Spinal cord (tissue), 10 donors: ENCODE data around the gene LRIG3. TPM values are rescaled to one million over a fixed set of nuclear protein-coding genes. Genes with fewer than 3 reads are reported as not detected.
"Not testable (repeated sequence)": the region's sequence is repeated elsewhere in the genome, so short reads cannot be mapped to it uniquely, and the experiment has no call there.

Experiments
- DNase-seq, 6 donors: peaks; one replicate each; pipeline versions ENCODE4 v3.0.0 to v3.0.0-alpha.2; 2013 to 2015; ENCODE audit warnings: low spot score in 6 of 6, low read depth in 4 of 6
- H3K27ac ChIP-seq: one replicate; pipeline ENCODE4 v1.5.1; 2013; ENCODE audit warnings: low read depth, low read length, control low read depth
- H3K27me3 ChIP-seq: one replicate; pipeline ENCODE4 v1.6.1; 2013; ENCODE audit warnings: low read length; ENCODE audit not compliant: control insufficient read depth, insufficient read depth
- H3K36me3 ChIP-seq: one replicate; pipeline ENCODE4 v1.6.1; 2013; ENCODE audit warnings: low read length; ENCODE audit not compliant: control insufficient read depth, insufficient read depth
- H3K4me1 ChIP-seq: one replicate; pipeline ENCODE4 v1.6.1; 2013; ENCODE audit warnings: low read length; ENCODE audit not compliant: control insufficient read depth, insufficient read depth
- H3K4me3 ChIP-seq: one replicate; pipeline ENCODE4 v1.5.1; 2013; ENCODE audit warnings: low read depth, low read length, control low read depth
- H3K9me3 ChIP-seq: one replicate; pipeline ENCODE4 v1.6.1; 2013; ENCODE audit warnings: low read length; ENCODE audit not compliant: control insufficient read depth, insufficient read depth
- WGBS: methylation state at CpG from one replicate; pipeline ENCODE4 v1.1.5; 2013; ENCODE audit warnings: missing lambda C conversion rate; ENCODE audit not compliant: insufficient coverage; 5-methylcytosine and 5-hydroxymethylcytosine counted together
- polyA plus RNA-seq, 2 donors: library from polyadenylated mRNA; unstranded; fragments of 120-200 nt; gene quantifications; one replicate each; pipeline ENCODE4 v1.2.1, GENCODE V29; 2013; ENCODE audit not compliant: insufficient read length in 2 of 2
- total RNA-seq, 2 donors: library from RNA; depleted of rRNA in 1 of 2; stranded (reverse); fragments of 120-200 nt in 1 of 2; fragments of >200 nt in 1 of 2; gene quantifications; one replicate each; pipeline versions ENCODE4 v1.2.3 to v1.2.4, GENCODE V29; 2013 to 2014
- donor health status: healthy.

Gene LRIG3
- total and polyA plus RNA-seq, 4 donors, result 13.3 to 82.3 (median 36.9) TPM

GRCh38 chr12:58915037-58915436 is 5.3 kb downstream of the LRIG3 start:
- Histone ChIP-seq H3K4me3 (no peak overlapping the region), H3K9me3 (no peaks in the 10 kb centered on the region), H3K36me3 (no peaks in the 10 kb centered on the region), H3K27ac (peak overlapping the region; percentile 95), H3K27me3 (peaks cover 8% of the 10 kb centered on the region), H3K4me1 (peaks cover 6% of the 10 kb centered on the region)
- DNase-seq, result no peak
- WGBS, result no CpG with 5 or more reads among the region's 2 CpGs

GRCh38 chr12:58914457-58914856 is 5.8 kb downstream of the LRIG3 start:
- H3K4me3 ChIP-seq, result no peak overlapping the region

GRCh38 chr12:58907391-58907790 is 12.9 kb downstream of the LRIG3 start:
- DNase-seq, result peak in 2 of 6 donors; percentile 66 to 85
- WGBS, result 20% methylated on average over 3 of the region's 4 CpGs
- Histone ChIP-seq H3K27ac (peak overlapping the region; percentile 40), H3K4me3 (no peak overlapping the region), H3K4me1 (peaks cover 8% of the 10 kb centered on the region), H3K27me3 (no peaks in the 10 kb centered on the region), H3K36me3 (no peaks in the 10 kb centered on the region), H3K9me3 (no peaks in the 10 kb centered on the region)

More at GRCh38 chr12:58914457-58914856, 5.8 kb downstream of the LRIG3 start:
- DNase-seq, result no peak
- Histone ChIP-seq H3K9me3 (no peaks in the 10 kb centered on the region), H3K27ac (no peak overlapping the region), H3K27me3 (peaks cover 5% of the 10 kb centered on the region), H3K4me1 (peaks cover 1% of the 10 kb centered on the region), H3K36me3 (no peaks in the 10 kb centered on the region)
- WGBS, result no CpG with 5 or more reads among the region's 2 CpGs

- no peaks in the 10 kb centered on the region for H3K27me3 ChIP-seq
- no peak for DNase-seq
- 86% methylated on average over 2 of the region's 3 CpGs for WGBS
- H3K4me1 ChIP-seq, result peaks cover 8% of the 10 kb centered on the region
- no peaks in the 10 kb centered on the region for H3K36me3 ChIP-seq
- H3K4me3 ChIP-seq, result no peak overlapping the region
- peak overlapping the region; percentile 40 for H3K27ac ChIP-seq
- no peaks in the 10 kb centered on the region for H3K9me3 ChIP-seq
Measured at GRCh38 chr12:58906917-58907316, 13.4 kb downstream of the LRIG3 start.

GRCh38 chr12:58905422-58905821 is 14.9 kb downstream of the LRIG3 start:
- H3K27me3 ChIP-seq, result no peaks in the 10 kb centered on the region
- no peaks in the 10 kb centered on the region for H3K36me3 ChIP-seq
- WGBS, result 82% methylated on average over 4 of the region's 9 CpGs
- no peak overlapping the region for H3K4me3 ChIP-seq
- DNase-seq, result no peak
- H3K4me1 ChIP-seq, result peaks cover 8% of the 10 kb centered on the region
- no peak overlapping the region for H3K27ac ChIP-seq
- no peaks in the 10 kb centered on the region for H3K9me3 ChIP-seq

GRCh38 chr12:58902726-58903125 is 17.6 kb downstream of the LRIG3 start:
- not testable (repeated sequence) for H3K4me3 ChIP-seq, H3K27me3 ChIP-seq, H3K27ac ChIP-seq, H3K36me3 ChIP-seq, DNase-seq, H3K4me1 ChIP-seq, H3K9me3 ChIP-seq
- WGBS, result no CpG with 5 or more reads among the region's 1 CpG

- no peak for DNase-seq
- no CpG with 5 or more reads among the region's 5 CpGs for WGBS
- no peaks in the 10 kb centered on the region for H3K36me3 ChIP-seq
Measured at GRCh38 chr12:58901664-58902063, 18.6 kb downstream of the LRIG3 start.

GRCh38 chr12:58897969-58898368 is 22.3 kb downstream of the LRIG3 start:
- no peaks in the 10 kb centered on the region for H3K36me3 ChIP-seq
- H3K27ac ChIP-seq, result no peak overlapping the region
- no peak for DNase-seq
- 92% methylated on average over 2 of the region's 4 CpGs for WGBS
- no peak overlapping the region for H3K4me3 ChIP-seq
- peaks cover 4% of the 10 kb centered on the region for H3K4me1 ChIP-seq
- H3K9me3 ChIP-seq, result no peaks in the 10 kb centered on the region
- no peaks in the 10 kb centered on the region for H3K27me3 ChIP-seq

More at GRCh38 chr12:58901664-58902063, 18.6 kb downstream of the LRIG3 start:
- no peaks in the 10 kb centered on the region for H3K27me3 ChIP-seq
- no peaks in the 10 kb centered on the region for H3K9me3 ChIP-seq
- no peak overlapping the region for H3K4me3 ChIP-seq
- no peaks in the 10 kb centered on the region for H3K4me1 ChIP-seq
- no peak overlapping the region for H3K27ac ChIP-seq

- H3K27me3 ChIP-seq, result no peaks in the 10 kb centered on the region
- no peak overlapping the region for H3K4me3 ChIP-seq
- WGBS, result no CpG with 5 or more reads among the region's 1 CpG
- H3K9me3 ChIP-seq, result no peaks in the 10 kb centered on the region
- H3K36me3 ChIP-seq, result no peaks in the 10 kb centered on the region
- no peak overlapping the region for H3K27ac ChIP-seq
- no peak for DNase-seq
- peaks cover 4% of the 10 kb centered on the region for H3K4me1 ChIP-seq
Measured at GRCh38 chr12:58896278-58896677, 24.0 kb downstream of the LRIG3 start.

GRCh38 chr12:58895053-58895452 is 25.3 kb downstream of the LRIG3 start:
- Histone ChIP-seq H3K36me3 (no peaks in the 10 kb centered on the region), H3K27me3 (no peaks in the 10 kb centered on the region), H3K4me1 (peaks cover 4% of the 10 kb centered on the region), H3K4me3 (no peak overlapping the region), H3K9me3 (no peaks in the 10 kb centered on the region), H3K27ac (peak overlapping the region; percentile 0)
- no peak for DNase-seq
- 81% methylated on average over 3 of the region's 4 CpGs for WGBS
